Endometrial microvascular endothelial cells (primary cell): ENCODE data around the gene NBPF19. TPM values are rescaled to one million over a fixed set of nuclear protein-coding genes. Genes with fewer than 3 reads are reported as not detected.
"Not testable (repeated sequence)": the region's sequence is repeated elsewhere in the genome, so short reads cannot be mapped to it uniquely, and the experiment has no call there.

Source experiments
- in situ Hi-C: cut with HindIII; loops from 2 replicates; pipeline ENCODE4 v1.10.0; 2017; ENCODE audit warnings: low sequenced_read_pairs, low pct_unique_long_range_greater_than_20kb; ENCODE audit errors: inconsistent ontology term
- total RNA-seq: library from RNA; depleted of rRNA; stranded (reverse); fragments of >200 nt; gene quantifications from one replicate; pipeline ENCODE4 v1.2.3, GENCODE V29; 2015; ENCODE audit errors: inconsistent ontology term

Gene NBPF19, protein sequence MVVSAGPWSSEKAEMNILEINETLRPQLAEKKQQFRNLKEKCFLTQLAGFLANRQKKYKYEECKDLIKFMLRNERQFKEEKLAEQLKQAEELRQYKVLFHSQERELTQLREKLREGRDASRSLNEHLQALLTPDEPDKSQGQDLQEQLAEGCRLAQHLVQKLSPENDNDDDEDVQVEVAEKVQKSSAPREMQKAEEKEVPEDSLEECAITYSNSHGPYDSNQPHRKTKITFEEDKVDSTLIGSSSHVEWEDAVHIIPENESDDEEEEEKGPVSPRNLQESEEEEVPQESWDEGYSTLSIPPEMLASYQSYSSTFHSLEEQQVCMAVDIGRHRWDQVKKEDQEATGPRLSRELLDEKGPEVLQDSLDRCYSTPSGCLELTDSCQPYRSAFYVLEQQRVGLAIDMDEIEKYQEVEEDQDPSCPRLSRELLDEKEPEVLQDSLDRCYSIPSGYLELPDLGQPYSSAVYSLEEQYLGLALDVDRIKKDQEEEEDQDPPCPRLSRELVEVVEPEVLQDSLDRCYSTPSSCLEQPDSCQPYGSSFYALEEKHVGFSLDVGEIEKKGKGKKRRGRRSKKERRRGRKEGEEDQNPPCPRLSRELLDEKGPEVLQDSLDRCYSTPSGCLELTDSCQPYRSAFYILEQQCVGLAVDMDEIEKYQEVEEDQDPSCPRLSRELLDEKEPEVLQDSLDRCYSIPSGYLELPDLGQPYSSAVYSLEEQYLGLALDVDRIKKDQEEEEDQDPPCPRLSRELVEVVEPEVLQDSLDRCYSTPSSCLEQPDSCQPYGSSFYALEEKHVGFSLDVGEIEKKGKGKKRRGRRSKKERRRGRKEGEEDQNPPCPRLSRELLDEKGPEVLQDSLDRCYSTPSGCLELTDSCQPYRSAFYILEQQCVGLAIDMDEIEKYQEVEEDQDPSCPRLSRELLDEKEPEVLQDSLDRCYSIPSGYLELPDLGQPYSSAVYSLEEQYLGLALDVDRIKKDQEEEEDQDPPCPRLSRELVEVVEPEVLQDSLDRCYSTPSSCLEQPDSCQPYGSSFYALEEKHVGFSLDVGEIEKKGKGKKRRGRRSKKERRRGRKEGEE (N-terminal part only)
- total RNA-seq, result 0.93 TPM

DNA sequence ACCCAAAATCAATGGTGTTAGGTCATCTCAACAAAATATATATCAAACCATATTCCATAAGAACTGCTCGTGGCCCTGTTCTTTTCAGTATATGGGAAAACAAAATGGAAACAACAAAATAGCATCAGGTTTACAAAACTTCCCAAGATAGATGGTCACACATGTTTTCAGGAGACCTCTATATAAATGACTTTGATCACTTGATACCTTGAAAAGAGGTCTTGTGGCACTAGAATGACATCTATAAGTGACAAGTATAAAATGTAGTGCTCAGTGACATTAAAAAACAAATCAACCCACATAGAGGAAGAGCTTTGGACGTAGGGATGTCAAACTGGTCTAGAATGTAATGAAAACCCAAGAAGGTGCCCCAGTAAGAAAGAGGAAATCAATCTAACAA lies at the start of gene NBPF19:
Gene NBPF19 (plus strand): TSS at position 301 of the 400 bp plus-strand sequence. CDS start 888 bp downstream, outside the sequence.
- in situ Hi-C loops, result not testable (repeated sequence)

- in situ Hi-C loops, result not testable (repeated sequence)
Observed at GRCh38 chr1:149428317-149428716, 46.5 kb upstream of the NBPF19 start.

GRCh38 chr1:149445451-149445850 lies 29.4 kb upstream of the NBPF19 start:
- in situ Hi-C loops, result not testable (repeated sequence)

- in situ Hi-C loops, result not testable (repeated sequence)
Observed at GRCh38 chr1:149452196-149452595, 22.6 kb upstream of the NBPF19 start.

- in situ Hi-C loops, result not testable (repeated sequence)
Observed at GRCh38 chr1:149452652-149453051, 22.2 kb upstream of the NBPF19 start.

- in situ Hi-C loops, result not testable (repeated sequence)
Observed at GRCh38 chr1:149558350-149558825, 83.5 kb downstream of the NBPF19 start.

GRCh38 chr1:149561806-149562205 lies 87.0 kb downstream of the NBPF19 start:
- in situ Hi-C loops, result not testable (repeated sequence)

GRCh38 chr1:149565485-149565884 lies 90.6 kb downstream of the NBPF19 start:
- in situ Hi-C loops, result not testable (repeated sequence)

DNA sequence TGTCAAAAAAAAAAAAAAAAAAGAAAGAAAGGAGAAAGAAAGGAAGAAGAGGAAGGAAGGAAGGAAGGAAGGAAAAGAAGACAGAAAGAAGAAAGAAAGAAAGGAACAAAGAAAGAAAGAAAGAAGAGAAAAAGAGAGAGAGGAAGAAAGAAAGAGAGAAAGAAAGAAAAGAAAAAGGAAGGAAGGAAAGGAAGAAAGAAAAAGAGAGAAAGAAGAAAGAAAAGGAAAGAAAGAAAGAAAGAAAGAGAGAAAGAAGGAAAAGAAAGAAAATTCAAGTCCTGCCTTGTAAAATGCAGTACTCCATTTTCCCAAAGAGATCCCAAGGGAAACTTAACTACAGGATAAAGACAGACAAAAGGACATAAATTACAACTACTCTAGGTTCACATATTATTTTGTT lies 97.9 kb downstream of the NBPF19 start:
- in situ Hi-C loops, result not testable (repeated sequence)

DNA sequence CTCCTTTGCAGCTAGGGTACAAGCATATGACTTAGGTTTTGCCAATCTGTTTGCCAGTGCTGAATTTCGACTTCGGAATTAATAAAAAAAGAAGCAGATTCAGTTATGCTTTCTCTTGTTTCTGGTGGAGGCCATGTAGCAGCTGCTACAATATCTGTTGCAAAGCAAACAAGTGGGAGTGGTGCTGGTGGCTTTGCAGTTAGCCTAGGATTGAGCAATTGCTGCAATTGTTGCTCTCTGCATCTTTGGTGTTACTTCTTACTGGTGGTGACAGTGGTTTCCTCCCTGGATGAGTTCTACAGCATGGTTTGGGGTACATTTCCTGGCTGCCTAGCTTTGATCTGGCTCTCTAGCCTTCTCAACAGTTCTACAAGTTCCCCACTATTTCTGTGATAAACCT lies 110.7 kb downstream of the NBPF19 start:
- in situ Hi-C loops, result not testable (repeated sequence)

Other genes starting within 250 kb of the NBPF19 start
- not detected for gene PPIAL4C, start 108.8 kb downstream of the NBPF19 start, total RNA-seq